Cardiac muscle cell (in vitro differentiated cells and primary cell): ENCODE results near the gene EAF2. TPM values are rescaled to one million over a fixed set of nuclear protein-coding genes. Genes with fewer than 3 reads are reported as not detected.

Experiments used
- DNase-seq, 2 donors: peaks; one replicate each; pipeline versions ENCODE4 v3.0.0 to v3.0.0-alpha.2; 2010 to 2017; ENCODE audit warnings: low read depth in 1 of 2, low spot score in 1 of 2
- H3K27ac ChIP-seq: fragments of 200-600 bp; sonication (generic); 2 replicates; pipeline ENCODE4 v1.5.1; 2016
- H3K27me3 ChIP-seq: fragments of 200-600 bp; sonication (generic); 2 replicates; pipeline ENCODE4 v1.6.0; 2016; ENCODE audit warnings: control low read depth
- H3K36me3 ChIP-seq: fragments of 200-600 bp; sonication (generic); 2 replicates; pipeline ENCODE4 v1.5.1; 2016; ENCODE audit warnings: control low read depth
- H3K4me1 ChIP-seq: fragments of 200-600 bp; sonication (generic); 2 replicates; pipeline ENCODE4 v1.8.1; 2017; ENCODE audit warnings: low read depth, mild to moderate bottlenecking, mixed run types
- H3K4me3 ChIP-seq: fragments of 200-600 bp; sonication (generic); 2 replicates; pipeline ENCODE4 v1.5.1; 2016; ENCODE audit warnings: mild to moderate bottlenecking
- H3K9me3 ChIP-seq: fragments of 200-600 bp; sonication (generic); 2 replicates; pipeline ENCODE4 v1.5.1; 2017; ENCODE audit warnings: low read depth, mild to moderate bottlenecking, control low read depth
- polyA plus RNA-seq: library from polyadenylated mRNA; unstranded; fragments of >200 nt; fragmentation: Nextera tagmentation; extraction: Ambion mirVana; gene quantifications from 2 replicates; pipeline ENCODE4 v1.2.1, GENCODE V29; 2016
- total RNA-seq: library from RNA; depleted of rRNA; stranded (reverse); fragments of >200 nt; gene quantifications from 2 replicates; pipeline ENCODE4 v1.2.3, GENCODE V29; 2016
- TF ChIP-seq, protein P1 (sequence below): IDR thresholded peaks from 2 replicates; pipeline ENCODE4 v1.5.1; 2012; ENCODE audit warnings: low read depth, mild to moderate bottlenecking, low read length

EAF2 gene
- total and polyA plus RNA-seq, 2 experiments from 2014 or later, result 1.7 to 2.8 TPM

DNA sequence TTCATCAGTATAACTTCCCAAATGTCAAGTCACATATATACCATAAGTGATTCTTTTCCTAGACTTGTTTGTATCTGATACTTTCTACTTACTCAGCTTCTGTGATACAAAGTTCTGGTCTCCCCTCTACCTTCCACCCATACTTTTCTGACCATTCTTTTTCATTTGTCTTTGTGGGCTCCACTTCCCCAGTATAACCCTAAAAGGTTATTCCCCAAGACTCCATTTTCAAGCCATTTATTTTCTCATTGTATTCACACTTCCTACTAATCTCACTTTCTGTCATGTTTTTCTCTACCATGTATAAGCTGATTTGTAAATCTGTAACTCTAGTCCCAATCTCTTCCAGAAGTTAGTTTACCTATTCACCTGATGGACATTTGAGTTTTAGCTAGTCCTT, 34.1 kb upstream of the EAF2 start:
- TF ChIP-seq, protein P1, sequence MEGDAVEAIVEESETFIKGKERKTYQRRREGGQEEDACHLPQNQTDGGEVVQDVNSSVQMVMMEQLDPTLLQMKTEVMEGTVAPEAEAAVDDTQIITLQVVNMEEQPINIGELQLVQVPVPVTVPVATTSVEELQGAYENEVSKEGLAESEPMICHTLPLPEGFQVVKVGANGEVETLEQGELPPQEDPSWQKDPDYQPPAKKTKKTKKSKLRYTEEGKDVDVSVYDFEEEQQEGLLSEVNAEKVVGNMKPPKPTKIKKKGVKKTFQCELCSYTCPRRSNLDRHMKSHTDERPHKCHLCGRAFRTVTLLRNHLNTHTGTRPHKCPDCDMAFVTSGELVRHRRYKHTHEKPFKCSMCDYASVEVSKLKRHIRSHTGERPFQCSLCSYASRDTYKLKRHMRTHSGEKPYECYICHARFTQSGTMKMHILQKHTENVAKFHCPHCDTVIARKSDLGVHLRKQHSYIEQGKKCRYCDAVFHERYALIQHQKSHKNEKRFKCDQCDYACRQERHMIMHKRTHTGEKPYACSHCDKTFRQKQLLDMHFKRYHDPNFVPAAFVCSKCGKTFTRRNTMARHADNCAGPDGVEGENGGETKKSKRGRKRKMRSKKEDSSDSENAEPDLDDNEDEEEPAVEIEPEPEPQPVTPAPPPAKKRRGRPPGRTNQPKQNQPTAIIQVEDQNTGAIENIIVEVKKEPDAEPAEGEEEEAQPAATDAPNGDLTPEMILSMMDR, result no peak
- H3K9me3 ChIP-seq, result no peaks in the 10 kb centered on the region
- no peak overlapping the region for H3K4me3 ChIP-seq
- no peaks in the 10 kb centered on the region for H3K4me1 ChIP-seq
- H3K27ac ChIP-seq, result no peak overlapping the region
- peaks cover 12% of the 10 kb centered on the region for H3K36me3 ChIP-seq
- DNase-seq, result no peak
- no peaks in the 10 kb centered on the region for H3K27me3 ChIP-seq

DNA sequence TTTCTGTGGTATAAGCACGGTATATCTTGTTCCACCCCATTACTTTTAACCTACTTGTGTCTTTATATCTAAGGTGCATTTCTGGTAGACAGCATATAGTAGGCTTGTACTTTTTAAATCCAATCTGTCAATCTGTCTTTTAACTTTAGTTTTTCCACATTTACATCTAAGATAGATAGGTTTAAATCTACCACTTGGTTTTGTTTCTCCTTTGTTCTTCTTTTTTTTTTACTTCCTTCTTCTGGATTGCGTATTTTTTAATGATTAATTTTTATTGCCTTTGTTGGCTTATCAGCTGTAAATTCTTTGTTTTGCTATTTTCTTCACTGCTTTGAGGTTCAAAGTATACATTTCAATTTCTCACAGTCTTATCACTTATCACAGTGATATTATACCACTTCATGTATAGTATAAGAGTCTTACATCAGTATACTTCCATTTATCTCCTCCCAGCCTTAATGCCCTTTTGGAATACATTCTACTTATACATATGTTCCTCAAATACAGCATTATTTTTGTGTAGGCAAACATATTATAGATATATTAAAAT, 31.2 kb upstream of the EAF2 start:
- no peaks in the 10 kb centered on the region for H3K4me1 ChIP-seq
- H3K4me3 ChIP-seq, result no peak overlapping the region
- DNase-seq, result no peak
- no peaks in the 10 kb centered on the region for H3K27me3 ChIP-seq
- H3K36me3 ChIP-seq, result peaks cover 26% of the 10 kb centered on the region
- TF ChIP-seq, protein P1, result no peak
- no peaks in the 10 kb centered on the region for H3K9me3 ChIP-seq
- no peak overlapping the region for H3K27ac ChIP-seq

DNA sequence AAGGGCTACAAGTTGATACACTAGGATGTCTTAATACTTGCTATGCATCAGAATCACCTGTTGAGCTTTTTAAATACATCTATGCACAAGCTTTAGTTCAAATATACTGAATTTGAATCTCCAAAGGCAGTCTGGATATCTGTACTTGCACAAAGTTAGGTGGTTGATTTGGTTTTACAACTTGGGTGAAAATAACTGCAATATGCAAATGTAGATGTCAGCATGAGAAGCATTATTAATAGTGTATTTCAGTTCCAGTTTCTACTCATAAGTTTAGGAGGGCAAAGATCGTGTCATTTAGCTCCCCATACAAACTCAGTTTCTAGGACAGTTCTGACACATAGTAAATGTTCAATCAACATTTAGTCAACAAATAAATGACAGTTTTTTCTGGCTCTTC, 25.8 kb upstream of the EAF2 start:
- no peak for DNase-seq
- Histone ChIP-seq H3K4me3 (no peak overlapping the region), H3K27ac (no peak overlapping the region), H3K4me1 (no peaks in the 10 kb centered on the region), H3K27me3 (no peaks in the 10 kb centered on the region), H3K36me3 (peaks cover 29% of the 10 kb centered on the region), H3K9me3 (no peaks in the 10 kb centered on the region)
- TF ChIP-seq, protein P1, result no peak

DNA sequence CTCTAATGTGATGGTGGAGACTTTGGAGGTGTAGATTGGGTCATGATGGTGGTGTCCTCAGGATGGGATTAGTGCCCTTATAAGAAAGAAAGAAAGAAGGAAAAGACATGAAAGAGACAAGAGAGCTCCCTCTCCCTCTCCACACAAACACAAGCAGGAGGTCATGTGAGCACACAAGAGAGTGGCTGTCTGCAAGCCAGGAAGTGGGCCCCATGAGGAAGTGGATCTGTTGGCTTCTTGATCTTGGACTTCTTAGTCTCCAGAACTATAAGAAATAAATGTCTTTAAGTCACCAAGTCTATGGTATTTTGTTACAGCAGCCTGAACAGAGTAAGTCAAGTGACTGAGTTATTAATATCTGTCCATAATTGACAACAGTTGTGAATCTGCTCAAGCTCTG, 17.3 kb upstream of the EAF2 start:
- no peak overlapping the region for H3K27ac ChIP-seq
- DNase-seq, result no peak
- H3K27me3 ChIP-seq, result no peaks in the 10 kb centered on the region
- peaks cover 10% of the 10 kb centered on the region for H3K36me3 ChIP-seq
- TF ChIP-seq, protein P1, result no peak
- no peaks in the 10 kb centered on the region for H3K9me3 ChIP-seq
- no peak overlapping the region for H3K4me3 ChIP-seq
- no peaks in the 10 kb centered on the region for H3K4me1 ChIP-seq

DNA sequence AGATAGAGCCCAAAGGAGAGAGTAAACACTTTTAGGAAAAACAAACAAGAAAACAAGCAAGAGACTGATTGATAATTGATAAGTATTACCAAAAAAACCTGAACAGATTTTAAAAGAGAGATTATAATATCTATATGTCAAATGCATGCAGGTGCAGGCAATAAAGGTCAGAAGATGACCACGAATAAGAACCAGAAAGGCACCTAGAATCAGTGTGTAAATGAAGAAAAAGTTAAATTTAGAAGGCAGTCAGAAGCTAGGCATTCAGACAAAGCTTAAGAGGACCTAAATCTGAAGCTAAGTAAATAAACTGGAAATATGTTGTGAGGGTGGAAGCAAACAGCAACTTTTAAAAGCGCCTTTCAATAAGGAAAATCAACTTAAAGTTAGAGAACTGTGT, 16.4 kb upstream of the EAF2 start:
- TF ChIP-seq, protein P1, result no peak
- Histone ChIP-seq H3K27ac (no peak overlapping the region), H3K36me3 (peaks cover 14% of the 10 kb centered on the region), H3K9me3 (no peaks in the 10 kb centered on the region), H3K4me1 (no peaks in the 10 kb centered on the region), H3K27me3 (no peaks in the 10 kb centered on the region), H3K4me3 (no peak overlapping the region)
- no peak for DNase-seq

DNA sequence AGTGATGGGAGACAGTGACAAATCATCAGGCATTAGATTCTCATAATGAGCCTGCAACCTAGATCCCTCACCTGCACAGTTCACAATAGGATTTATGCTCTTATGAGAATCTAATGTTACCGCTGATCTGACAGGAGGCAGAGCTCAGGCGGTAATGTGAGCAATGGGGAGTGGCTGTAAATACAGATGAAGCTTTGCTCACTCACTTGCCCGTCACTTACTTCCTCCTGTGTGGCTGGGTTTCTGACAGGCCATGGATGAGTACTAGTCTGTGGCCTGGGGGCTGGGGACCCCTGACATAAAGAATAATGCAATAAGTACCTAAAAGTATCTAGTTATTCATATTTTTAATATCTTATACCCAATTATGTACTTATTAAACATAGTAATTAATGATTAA, 15.8 kb upstream of the EAF2 start:
- H3K4me1 ChIP-seq, result no peaks in the 10 kb centered on the region
- H3K27me3 ChIP-seq, result no peaks in the 10 kb centered on the region
- TF ChIP-seq, protein P1, result no peak
- peaks cover 20% of the 10 kb centered on the region for H3K36me3 ChIP-seq
- H3K27ac ChIP-seq, result no peak overlapping the region
- H3K4me3 ChIP-seq, result no peak overlapping the region
- no peaks in the 10 kb centered on the region for H3K9me3 ChIP-seq
- no peak for DNase-seq
